Measurements from ENCODE around the gene SULT2A1. TPM values are rescaled to one million over a fixed set of nuclear protein-coding genes. Genes with fewer than 3 reads are reported as not detected.

Gene SULT2A1
- total RNA-seq, 6 experiments from 2014 or later = 156 to 1,019 (median 382) TPM

DNA sequence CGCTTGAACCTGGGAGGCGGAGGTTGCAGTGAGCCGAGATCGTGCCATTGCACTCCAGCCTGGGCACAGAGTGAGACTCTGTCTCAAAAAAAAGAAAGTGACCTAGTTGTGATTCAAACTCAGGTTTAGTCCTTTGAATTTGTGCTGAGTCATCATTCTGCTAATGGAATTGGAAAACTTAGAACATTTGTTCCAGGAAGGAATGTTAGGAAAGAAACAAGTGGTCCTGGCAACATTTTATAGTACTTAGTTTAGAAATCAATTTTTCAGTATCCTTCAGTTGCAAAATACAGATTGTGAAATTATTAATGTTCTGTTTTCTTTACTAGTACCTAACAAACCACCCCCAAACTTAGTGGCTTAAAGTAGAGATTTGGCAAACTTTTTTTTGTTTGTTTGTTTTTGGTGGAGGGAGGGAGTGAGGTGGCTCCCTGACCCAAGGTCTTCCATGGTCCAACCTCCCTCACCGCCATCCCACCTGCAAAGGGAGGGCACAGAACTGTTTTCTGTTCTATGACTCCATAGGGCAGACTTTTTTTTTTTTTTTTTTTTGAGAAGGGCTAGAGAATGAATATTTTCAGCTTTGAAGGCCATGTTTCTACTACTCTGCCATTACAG is 9.2 kb upstream of the SULT2A1 start:
- peak; percentile 48 to 83 (median 82) for DNase-seq
- H3K27me3 ChIP-seq = no peaks in the 10 kb centered on the region
- H3K9me3 ChIP-seq = no peaks in the 10 kb centered on the region
- H3K27ac ChIP-seq = peak overlapping the region; percentile 60 to 93 (median 92)
- H3K4me1 ChIP-seq = peaks cover 0 to 49% (median 18%) of the 10 kb centered on the region in 4 donors
- H3K4me3 ChIP-seq = no peak overlapping the region
- ATAC-seq = peak; percentile 38 to 72 (median 56)
- WGBS (ENCODE audit: insufficient coverage, low coverage, low lambda C conversion rate, missing lambda C conversion rate) = 36% methylated on average over 5 of the region's 5 CpGs
- peak; percentile 40 for TF ChIP-seq POLR2A (IDR thresholded peaks at IDR 0.05)
- TF ChIP-seq, protein P1, sequence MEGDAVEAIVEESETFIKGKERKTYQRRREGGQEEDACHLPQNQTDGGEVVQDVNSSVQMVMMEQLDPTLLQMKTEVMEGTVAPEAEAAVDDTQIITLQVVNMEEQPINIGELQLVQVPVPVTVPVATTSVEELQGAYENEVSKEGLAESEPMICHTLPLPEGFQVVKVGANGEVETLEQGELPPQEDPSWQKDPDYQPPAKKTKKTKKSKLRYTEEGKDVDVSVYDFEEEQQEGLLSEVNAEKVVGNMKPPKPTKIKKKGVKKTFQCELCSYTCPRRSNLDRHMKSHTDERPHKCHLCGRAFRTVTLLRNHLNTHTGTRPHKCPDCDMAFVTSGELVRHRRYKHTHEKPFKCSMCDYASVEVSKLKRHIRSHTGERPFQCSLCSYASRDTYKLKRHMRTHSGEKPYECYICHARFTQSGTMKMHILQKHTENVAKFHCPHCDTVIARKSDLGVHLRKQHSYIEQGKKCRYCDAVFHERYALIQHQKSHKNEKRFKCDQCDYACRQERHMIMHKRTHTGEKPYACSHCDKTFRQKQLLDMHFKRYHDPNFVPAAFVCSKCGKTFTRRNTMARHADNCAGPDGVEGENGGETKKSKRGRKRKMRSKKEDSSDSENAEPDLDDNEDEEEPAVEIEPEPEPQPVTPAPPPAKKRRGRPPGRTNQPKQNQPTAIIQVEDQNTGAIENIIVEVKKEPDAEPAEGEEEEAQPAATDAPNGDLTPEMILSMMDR (IDR thresholded peaks at IDR 0.05) = no peak
- H3K36me3 ChIP-seq = no peaks in the 10 kb centered on the region
- intact Hi-C loops (cut with DNase I) = no loop called here

DNA sequence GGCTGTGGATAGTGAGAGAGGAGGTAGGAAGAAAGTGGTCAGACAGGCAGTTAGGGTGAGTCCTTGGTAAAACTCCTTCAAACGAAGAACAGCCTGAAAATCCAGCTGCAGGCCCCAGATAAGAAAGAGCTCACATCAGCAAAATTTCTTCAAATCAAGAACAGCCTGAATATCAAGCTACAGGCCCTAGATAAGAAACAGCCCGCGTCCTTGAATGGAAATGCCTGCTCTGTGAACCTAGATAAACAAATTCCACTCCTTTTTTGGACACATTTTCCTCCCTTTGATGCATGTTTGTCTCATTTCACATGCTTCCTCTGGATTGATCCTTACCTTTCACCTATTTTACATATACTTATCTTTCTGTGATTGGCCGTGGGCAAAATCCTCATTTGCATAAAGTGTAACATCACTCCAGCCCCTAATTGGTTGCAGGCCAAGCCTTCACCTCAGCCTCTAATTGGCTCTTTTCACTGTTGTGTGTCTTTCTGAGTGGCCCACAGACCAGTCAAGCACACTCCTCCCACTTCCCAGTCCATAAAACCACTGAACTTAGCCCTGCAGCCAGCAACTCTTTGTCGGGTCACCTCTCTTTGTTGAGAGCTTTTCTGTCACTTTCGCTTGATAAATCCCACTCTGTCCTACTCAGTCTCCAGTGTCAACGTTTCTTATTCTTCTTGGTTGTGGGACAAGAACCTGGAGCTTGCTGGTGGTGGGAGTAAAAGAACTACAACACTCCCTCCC is 6.0 kb upstream of the SULT2A1 start:
- WGBS (ENCODE audit: insufficient coverage, low coverage, low lambda C conversion rate, missing lambda C conversion rate) = 17% methylated on average over 7 of the region's 7 CpGs

DNA sequence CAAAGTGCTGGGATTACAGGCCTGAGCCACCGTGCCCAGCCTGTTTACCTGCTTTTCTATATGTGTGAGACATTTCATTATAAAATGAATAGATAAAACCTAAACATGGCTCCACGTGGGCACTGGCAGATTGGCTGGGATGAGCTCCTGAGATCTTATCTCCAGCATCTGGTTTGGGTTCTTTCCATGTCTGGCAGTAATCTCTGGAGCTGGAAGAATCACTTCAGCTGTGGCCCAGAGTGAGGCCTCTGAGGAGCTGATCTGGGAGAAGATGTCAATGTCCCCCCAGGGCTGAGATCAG is 5.5 kb upstream of the SULT2A1 start:
- H3K27ac ChIP-seq = peak overlapping the region; percentile 63 to 95 (median 93)
- TF ChIP-seq POLR2A (IDR thresholded peaks at IDR 0.05) = no peak
- TF ChIP-seq, protein P1 (IDR thresholded peaks at IDR 0.05) = no peak
- no peaks in the 10 kb centered on the region for H3K36me3 ChIP-seq
- no peak overlapping the region for H3K4me3 ChIP-seq
- WGBS (ENCODE audit: insufficient coverage, low coverage, low lambda C conversion rate, missing lambda C conversion rate) = 13% methylated on average over 2 of the region's 2 CpGs
- no peak for ATAC-seq
- intact Hi-C loops (cut with DNase I) = no loop called here
- H3K4me1 ChIP-seq = peaks cover 0 to 62% (median 16%) of the 10 kb centered on the region in 4 donors
- no peak for DNase-seq
- no peaks in the 10 kb centered on the region for H3K27me3 ChIP-seq
- no peaks in the 10 kb centered on the region for H3K9me3 ChIP-seq

More for the DNA sequence above, 6.0 kb upstream of the SULT2A1 start:
- intact Hi-C loops (cut with DNase I) = no loop called here
- Histone ChIP-seq H3K27ac (peak overlapping the region; percentile 82 to 95 (median 93)), H3K27me3 (no peaks in the 10 kb centered on the region), H3K4me3 (no peak overlapping the region), H3K36me3 (no peaks in the 10 kb centered on the region), H3K4me1 (peaks cover 0 to 63% (median 18%) of the 10 kb centered on the region in 4 donors), H3K9me3 (no peaks in the 10 kb centered on the region)
- ATAC-seq (peak; percentile 78 to 88 (median 80)), DNase-seq (peak; percentile 66 to 91 (median 85))
- TF ChIP-seq POLR2A (IDR thresholded peaks at IDR 0.05) = peak; percentile 98
- TF ChIP-seq, protein P1 (IDR thresholded peaks at IDR 0.05) = no peak

DNA sequence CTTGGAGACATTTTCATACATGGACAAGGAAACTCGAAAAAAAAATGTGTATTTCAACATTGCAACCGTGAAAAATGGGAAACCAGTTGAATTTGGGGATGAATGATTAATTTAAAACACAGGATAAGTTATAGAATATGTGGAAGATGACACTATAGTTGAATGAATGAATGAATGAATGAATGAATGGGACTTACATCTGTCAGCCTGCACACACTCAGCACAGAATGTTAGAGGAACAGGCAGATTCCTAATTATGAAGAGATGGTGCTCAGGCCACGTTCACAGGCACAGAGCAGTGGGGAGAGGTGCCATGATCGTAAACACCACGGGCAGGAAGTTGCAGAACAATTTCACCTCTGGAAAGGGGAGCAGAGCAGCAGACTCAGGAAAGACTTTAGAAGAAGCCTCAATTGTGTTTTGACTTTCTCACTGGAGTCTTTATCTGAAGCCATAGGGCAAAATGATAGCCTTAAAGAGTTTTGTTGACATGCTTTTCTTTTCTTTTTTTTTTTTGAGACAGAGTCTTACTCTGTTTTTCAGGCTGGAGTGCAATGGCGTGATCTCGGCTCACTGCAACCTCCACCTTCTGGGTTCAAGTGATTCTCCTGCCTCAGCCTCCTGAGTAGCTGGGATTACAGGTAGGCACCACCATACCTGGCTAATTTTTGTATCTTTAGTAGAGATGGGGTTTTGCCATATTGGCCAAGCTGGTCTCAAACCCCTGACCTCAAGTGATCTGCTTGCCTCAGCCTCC is 4.9 kb upstream of the SULT2A1 start:
- no peak for TF ChIP-seq POLR2A (IDR thresholded peaks at IDR 0.05)
- TF ChIP-seq, protein P1 (IDR thresholded peaks at IDR 0.05) = no peak
- WGBS (ENCODE audit: insufficient coverage, low coverage, low lambda C conversion rate, missing lambda C conversion rate) = 50% methylated on average over 7 of the region's 7 CpGs
- intact Hi-C loops (cut with DNase I) = no loop called here

More for the DNA sequence above, 4.9 kb upstream of the SULT2A1 start:
- H3K36me3 ChIP-seq = no peaks in the 10 kb centered on the region
- DNase-seq (peak in 1 of 3 donors; percentile 42), ATAC-seq (no peak)
- no peaks in the 10 kb centered on the region for H3K9me3 ChIP-seq
- no peaks in the 10 kb centered on the region for H3K27me3 ChIP-seq
- no peak overlapping the region for H3K4me3 ChIP-seq
- H3K4me1 ChIP-seq = peaks cover 0 to 58% (median 13%) of the 10 kb centered on the region in 4 donors
- H3K27ac ChIP-seq = peak overlapping the region; percentile 63 to 95 (median 93)

Data from right lobe of liver (tissue), 6 donors.